GM18873 (cell line): Measurements from ENCODE around the gene ATAD3B.
"Not testable (repeated sequence)": the region's sequence is repeated elsewhere in the genome, so short reads cannot be mapped to it uniquely, and the experiment has no call there.

ENCODE experiments used
- ATAC-seq: cut with Tn5 transposase; IDR thresholded peaks from one replicate; pipeline ENCODE4 v1.9.1; 2021; ENCODE audit warnings: mild to moderate bottlenecking, moderate library complexity, moderate number of reproducible peaks; ENCODE audit not compliant: unreplicated experiment, low FRiP score

Gene ATAD3B

GRCh38 chr1:1449099-1449739, 22.3 kb upstream of the ATAD3B start, which contains the start of gene ATAD3C:
Gene ATAD3C, plus strand, starts transcription at chr1:1449689. Its CDS starts 995 bp downstream, at chr1:1450684.
- no peak for ATAC-seq

DNA sequence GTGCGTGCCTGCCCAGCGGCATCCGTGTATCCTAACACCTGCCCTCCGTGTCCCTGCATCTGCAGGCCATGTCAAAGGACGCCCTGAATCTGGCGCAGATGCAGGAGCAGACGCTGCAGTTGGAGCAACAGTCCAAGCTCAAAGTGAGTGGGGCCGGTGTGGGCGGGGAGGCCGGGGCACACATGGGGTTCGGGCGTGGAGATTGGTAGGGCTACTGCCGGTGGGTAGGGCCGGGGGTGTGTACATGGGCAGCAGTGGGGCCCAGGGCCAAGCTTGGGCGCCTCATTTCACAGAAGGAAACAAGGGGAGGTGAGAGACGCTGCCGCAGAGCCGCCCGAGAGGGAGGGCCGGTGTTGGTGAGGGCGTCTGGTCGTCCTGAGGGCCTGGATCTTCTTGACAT, 20.9 kb upstream of the ATAD3B start:
- ATAC-seq, result not testable (repeated sequence)

GRCh38 chr1:1451696-1452364, 19.7 kb upstream of the ATAD3B start:
- no peak for ATAC-seq

- not testable (repeated sequence) for ATAC-seq
Measured at GRCh38 chr1:1452365-1452739, 19.2 kb upstream of the ATAD3B start.

GRCh38 chr1:1452882-1453281, 18.7 kb upstream of the ATAD3B start:
- no peak for ATAC-seq

- ATAC-seq, result not testable (repeated sequence)
Measured at GRCh38 chr1:1454286-1455056, 17.1 kb upstream of the ATAD3B start.

DNA sequence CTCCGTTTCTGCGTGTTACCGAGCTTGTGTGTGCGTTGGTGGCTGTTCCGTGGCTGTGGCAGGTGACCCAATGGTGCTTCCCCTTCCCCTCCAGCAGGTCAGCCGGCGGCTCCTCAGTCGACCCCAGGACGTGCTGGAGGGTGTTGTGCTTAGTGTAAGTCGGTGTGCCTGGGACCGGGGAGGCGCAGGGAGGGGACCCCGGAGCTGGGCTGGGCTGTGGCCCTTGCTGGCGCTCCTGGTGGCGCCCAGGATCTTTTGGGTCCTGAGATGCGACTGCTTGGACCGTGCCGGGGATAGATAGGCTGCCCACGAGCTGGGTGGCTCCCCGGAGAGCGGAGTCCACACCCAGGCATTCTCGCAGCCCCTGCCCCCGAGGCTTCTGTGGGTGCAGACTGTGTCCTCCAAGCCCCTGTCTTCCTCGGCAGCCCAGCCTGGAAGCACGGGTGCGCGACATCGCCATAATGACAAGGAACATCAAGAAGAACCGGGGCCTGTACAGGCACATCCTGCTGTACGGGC, 16.1 kb upstream of the ATAD3B start:
- ATAC-seq, result no peak

DNA sequence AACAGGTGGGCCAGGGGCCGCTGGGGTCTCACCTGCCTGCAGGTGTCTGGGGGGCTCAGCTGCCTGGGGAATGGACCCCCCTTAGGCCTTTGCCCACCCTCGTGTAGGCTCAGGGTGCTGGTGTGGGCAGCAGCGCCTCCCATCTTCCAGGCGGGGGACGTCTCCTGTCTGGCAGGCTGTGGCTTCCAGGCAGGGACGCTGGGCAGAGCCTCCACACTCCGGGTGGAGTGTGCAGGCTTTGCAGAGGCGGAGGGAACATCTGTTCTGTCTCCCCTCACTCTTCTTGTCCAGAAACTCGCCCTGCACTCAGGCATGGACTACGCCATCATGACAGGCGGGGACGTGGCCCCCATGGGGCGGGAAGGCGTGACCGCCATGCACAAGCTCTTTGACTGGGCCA, 15.6 kb upstream of the ATAD3B start:
- ATAC-seq, result not testable (repeated sequence)

- ATAC-seq, result not testable (repeated sequence)
Measured at GRCh38 chr1:1456683-1457255, 14.8 kb upstream of the ATAD3B start.

GRCh38 chr1:1459156-1459555, 12.4 kb upstream of the ATAD3B start:
- not testable (repeated sequence) for ATAC-seq

GRCh38 chr1:1459711-1460110, 11.9 kb upstream of the ATAD3B start:
- ATAC-seq, result not testable (repeated sequence)

GRCh38 chr1:1460540-1461130, 10.9 kb upstream of the ATAD3B start:
- ATAC-seq, result no peak

DNA sequence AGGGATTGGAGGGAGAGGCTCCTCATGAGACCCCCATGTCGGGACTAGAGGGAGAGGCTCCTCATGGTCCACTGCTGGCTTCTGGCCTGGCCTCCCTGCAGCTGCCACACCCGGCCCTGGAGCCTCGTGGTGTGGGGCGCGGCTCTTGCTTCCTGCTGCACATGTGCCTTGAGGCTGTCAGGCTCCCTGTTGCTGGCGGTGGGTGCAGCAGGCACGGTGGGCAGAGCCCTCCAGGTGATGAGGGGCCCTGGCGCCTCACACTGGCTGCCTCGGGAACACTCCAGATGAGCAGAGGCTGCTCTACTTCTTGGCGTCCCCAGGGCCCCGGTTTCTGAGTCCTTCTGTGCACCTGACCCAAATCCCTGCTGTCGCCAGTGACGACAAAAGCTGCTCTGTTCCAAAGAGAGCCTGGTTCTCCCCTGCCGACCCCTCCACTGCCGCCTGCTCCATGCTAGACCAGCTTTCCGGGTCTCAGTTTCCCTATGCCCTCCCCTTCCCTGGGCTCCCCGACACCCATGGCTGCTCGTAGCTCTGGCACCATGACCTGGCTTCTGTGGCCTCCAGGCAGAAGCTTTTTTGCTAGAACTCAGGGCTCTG, 9.7 kb upstream of the ATAD3B start:
- no peak for ATAC-seq

- ATAC-seq, result no peak
Measured at GRCh38 chr1:1462318-1462966, 9.1 kb upstream of the ATAD3B start.

GRCh38 chr1:1463312-1463711, 8.3 kb upstream of the ATAD3B start:
- no peak for ATAC-seq

GRCh38 chr1:1468196-1468985, 3.2 kb upstream of the ATAD3B start:
- ATAC-seq, result not testable (repeated sequence)

DNA sequence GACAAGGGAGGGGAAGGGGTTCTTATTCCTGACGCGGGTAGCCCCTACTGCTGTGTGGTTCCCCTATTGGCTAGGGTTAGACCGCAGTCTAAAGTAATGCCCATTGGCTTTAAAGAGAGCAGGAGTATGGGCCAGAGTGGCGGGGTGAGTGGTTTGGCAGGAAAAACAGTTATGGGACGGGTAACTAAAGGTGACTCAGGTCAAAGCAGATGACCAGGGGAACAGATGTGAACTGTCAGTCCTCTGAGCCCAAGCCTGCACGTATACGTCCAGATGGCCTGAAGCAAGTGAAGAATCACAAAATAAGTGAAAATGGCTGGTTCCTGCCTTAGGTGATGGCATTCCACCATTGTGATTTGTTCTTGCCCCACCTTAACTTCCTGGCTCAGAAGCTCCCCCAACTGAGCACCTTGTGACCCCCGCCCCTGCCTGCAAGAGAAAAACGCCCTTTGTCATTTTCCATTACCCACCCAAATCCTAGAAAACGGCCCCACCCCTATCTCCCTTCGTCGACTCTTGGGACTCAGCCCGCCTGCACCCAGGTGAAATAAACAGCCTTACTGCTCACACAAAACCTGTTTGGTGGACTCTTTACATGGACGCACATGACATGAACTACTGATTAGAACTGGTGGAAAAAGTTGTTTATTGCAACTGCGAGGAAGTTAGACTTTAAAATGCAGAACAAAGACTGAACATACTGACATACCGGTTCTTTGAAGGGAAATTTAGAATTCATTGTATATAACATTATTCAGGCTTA, 758 bp upstream of the ATAD3B start:
- no peak for ATAC-seq
